DMS79 (cell line): ENCODE data around the gene TACR2.
A peak's percentile ranks its signal among the peaks of the same experiment; 100 is the strongest.
"Not testable (repeated sequence)": the region's sequence is repeated elsewhere in the genome, so short reads cannot be mapped to it uniquely, and the experiment has no call there.

Experiments used
- DNase-seq: peaks from one replicate; lab custom pipeline; 2025; lab: John Stamatoyannopoulos, UW

The TACR2 gene

GRCh38 chr10:69450395-69450794 is 33.7 kb upstream of the TACR2 start:
- not testable (repeated sequence) for DNase-seq

- no peak for DNase-seq
Measured at GRCh38 chr10:69449841-69450240, 33.1 kb upstream of the TACR2 start.

GRCh38 chr10:69446650-69447151 is 30.0 kb upstream of the TACR2 start:
- DNase-seq: no peak

GRCh38 chr10:69446229-69446628 is 29.5 kb upstream of the TACR2 start:
- no peak for DNase-seq

GRCh38 chr10:69445041-69445440 is 28.3 kb upstream of the TACR2 start:
- DNase-seq: no peak

- DNase-seq: no peak
Measured at GRCh38 chr10:69443354-69443753, 26.6 kb upstream of the TACR2 start.

- DNase-seq: peak; percentile 28
Measured at GRCh38 chr10:69439813-69440506, 23.2 kb upstream of the TACR2 start.

GRCh38 chr10:69439350-69439739 is 22.6 kb upstream of the TACR2 start:
- DNase-seq: no peak

- no peak for DNase-seq
Measured at GRCh38 chr10:69438536-69439349, 22.0 kb upstream of the TACR2 start.

GRCh38 chr10:69437321-69438259 is 20.9 kb upstream of the TACR2 start:
- no peak for DNase-seq

- DNase-seq: no peak
Measured at GRCh38 chr10:69435966-69436520, 19.3 kb upstream of the TACR2 start.

GRCh38 chr10:69434926-69435325 is 18.2 kb upstream of the TACR2 start:
- DNase-seq: no peak

- no peak for DNase-seq
Measured at GRCh38 chr10:69434169-69434568, 17.5 kb upstream of the TACR2 start.

GRCh38 chr10:69428165-69428564 is 11.4 kb upstream of the TACR2 start:
- no peak for DNase-seq

GRCh38 chr10:69426376-69426727 is 9.6 kb upstream of the TACR2 start:
- no peak for DNase-seq

GRCh38 chr10:69425511-69426298 is 9.0 kb upstream of the TACR2 start:
- no peak for DNase-seq

- no peak for DNase-seq
Measured at GRCh38 chr10:69425041-69425440, 8.3 kb upstream of the TACR2 start.

GRCh38 chr10:69422676-69423075 is 6.0 kb upstream of the TACR2 start:
- no peak for DNase-seq

- no peak for DNase-seq
Measured at GRCh38 chr10:69421611-69422308, 5.0 kb upstream of the TACR2 start.

GRCh38 chr10:69419744-69420126 is 3.0 kb upstream of the TACR2 start:
- no peak for DNase-seq
